HCT116 (cell line): ENCODE data around the gene STPG2.

Experiments
- EGR1 ChIP-seq: IDR thresholded peaks from 2 replicates; pipeline ENCODE4 v1.6.1; 2012; ENCODE audit warnings: low read depth
- EZH2 ChIP-seq: fragments of 200-600 bp; sonication (generic); IDR thresholded peaks from 2 replicates; pipeline ENCODE4 v1.6.1; 2017; ENCODE audit warnings: antibody characterized with exemption, mixed run types
- RAD21 ChIP-seq: IDR thresholded peaks from 2 replicates; pipeline ENCODE4 v1.6.1; 2012; ENCODE audit warnings: low read depth, mild to moderate bottlenecking
- SP1 ChIP-seq: IDR thresholded peaks from 2 replicates; pipeline ENCODE4 v1.6.1; 2012; ENCODE audit warnings: low read depth
- ZNF274 ChIP-seq: fragments of 200-500 bp; sonication (Bioruptor generic); IDR thresholded peaks from 2 replicates; pipeline ENCODE4 v1.6.1; 2014; ENCODE audit warnings: mild to moderate bottlenecking, low read depth, low read length, inconsistent platforms

GRCh38 chr4:97953171-97953941, 189.9 kb downstream of the STPG2 start:
- TF ChIP-seq EGR1 (no peak), SP1 (no peak), RAD21 (no peak), EZH2 (no peak), ZNF274 (no peak)
